ENCODE results near the gene STS.

GRCh38 chrX:7146020-7146702 lies 1.4 kb upstream of the STS start:
- TF ChIP-seq YY1 (IDR thresholded peaks at IDR 0.05; ENCODE audit: low read depth) (no peak), EP300 (IDR thresholded peaks at IDR 0.05; ENCODE audit: borderline replicate concordance) (no peak), FOXM1 (IDR thresholded peaks at IDR 0.05; ENCODE audit: borderline replicate concordance, low read depth) (no peak), EGR1 (IDR thresholded peaks at IDR 0.05) (no peak), RAD21 (IDR thresholded peaks at IDR 0.05; ENCODE audit: low read depth) (no peak), TAF1 (IDR thresholded peaks at IDR 0.05; ENCODE audit: low read depth) (no peak), TCF12 (IDR thresholded peaks at IDR 0.05; ENCODE audit: low read depth) (no peak), CEBPB (IDR thresholded peaks at IDR 0.05) (no peak), CREB1 (IDR thresholded peaks at IDR 0.05; ENCODE audit: low read depth) (no peak), USF1 (IDR thresholded peaks at IDR 0.05) (no peak), TEAD4 (IDR thresholded peaks at IDR 0.05) (no peak), NFIC (IDR thresholded peaks at IDR 0.05) (no peak)
- TF ChIP-seq, protein P1, sequence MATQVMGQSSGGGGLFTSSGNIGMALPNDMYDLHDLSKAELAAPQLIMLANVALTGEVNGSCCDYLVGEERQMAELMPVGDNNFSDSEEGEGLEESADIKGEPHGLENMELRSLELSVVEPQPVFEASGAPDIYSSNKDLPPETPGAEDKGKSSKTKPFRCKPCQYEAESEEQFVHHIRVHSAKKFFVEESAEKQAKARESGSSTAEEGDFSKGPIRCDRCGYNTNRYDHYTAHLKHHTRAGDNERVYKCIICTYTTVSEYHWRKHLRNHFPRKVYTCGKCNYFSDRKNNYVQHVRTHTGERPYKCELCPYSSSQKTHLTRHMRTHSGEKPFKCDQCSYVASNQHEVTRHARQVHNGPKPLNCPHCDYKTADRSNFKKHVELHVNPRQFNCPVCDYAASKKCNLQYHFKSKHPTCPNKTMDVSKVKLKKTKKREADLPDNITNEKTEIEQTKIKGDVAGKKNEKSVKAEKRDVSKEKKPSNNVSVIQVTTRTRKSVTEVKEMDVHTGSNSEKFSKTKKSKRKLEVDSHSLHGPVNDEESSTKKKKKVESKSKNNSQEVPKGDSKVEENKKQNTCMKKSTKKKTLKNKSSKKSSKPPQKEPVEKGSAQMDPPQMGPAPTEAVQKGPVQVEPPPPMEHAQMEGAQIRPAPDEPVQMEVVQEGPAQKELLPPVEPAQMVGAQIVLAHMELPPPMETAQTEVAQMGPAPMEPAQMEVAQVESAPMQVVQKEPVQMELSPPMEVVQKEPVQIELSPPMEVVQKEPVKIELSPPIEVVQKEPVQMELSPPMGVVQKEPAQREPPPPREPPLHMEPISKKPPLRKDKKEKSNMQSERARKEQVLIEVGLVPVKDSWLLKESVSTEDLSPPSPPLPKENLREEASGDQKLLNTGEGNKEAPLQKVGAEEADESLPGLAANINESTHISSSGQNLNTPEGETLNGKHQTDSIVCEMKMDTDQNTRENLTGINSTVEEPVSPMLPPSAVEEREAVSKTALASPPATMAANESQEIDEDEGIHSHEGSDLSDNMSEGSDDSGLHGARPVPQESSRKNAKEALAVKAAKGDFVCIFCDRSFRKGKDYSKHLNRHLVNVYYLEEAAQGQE (IDR thresholded peaks at IDR 0.05; ENCODE audit: low read depth) = no peak
- TF ChIP-seq, protein P2, sequence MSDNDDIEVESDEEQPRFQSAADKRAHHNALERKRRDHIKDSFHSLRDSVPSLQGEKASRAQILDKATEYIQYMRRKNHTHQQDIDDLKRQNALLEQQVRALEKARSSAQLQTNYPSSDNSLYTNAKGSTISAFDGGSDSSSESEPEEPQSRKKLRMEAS (IDR thresholded peaks at IDR 0.05) = no peak
